Retinal pigment epithelial cell (primary cell): Measurements from ENCODE around the gene PPT1.
A peak's percentile ranks its signal among the peaks of the same experiment; 100 is the strongest.
"Not testable (repeated sequence)": the region's sequence is repeated elsewhere in the genome, so short reads cannot be mapped to it uniquely, and the experiment has no call there.

ENCODE experiments used
- DNase-seq: peaks from one replicate; pipeline ENCODE4 v3.0.0-alpha.2; 2010; ENCODE audit warnings: low read depth
- H3K4me3 ChIP-seq: 2 replicates; pipeline ENCODE4 v1.5.1; 2011; ENCODE audit warnings: mild to moderate bottlenecking, low read length, control low read depth, moderate library complexity
- CTCF ChIP-seq: conservative IDR thresholded peaks from 2 replicates; pipeline ENCODE4 v1.5.1; 2011; ENCODE audit warnings: low read depth, low read length, control low read depth, inconsistent platforms

PPT1 gene

DNA sequence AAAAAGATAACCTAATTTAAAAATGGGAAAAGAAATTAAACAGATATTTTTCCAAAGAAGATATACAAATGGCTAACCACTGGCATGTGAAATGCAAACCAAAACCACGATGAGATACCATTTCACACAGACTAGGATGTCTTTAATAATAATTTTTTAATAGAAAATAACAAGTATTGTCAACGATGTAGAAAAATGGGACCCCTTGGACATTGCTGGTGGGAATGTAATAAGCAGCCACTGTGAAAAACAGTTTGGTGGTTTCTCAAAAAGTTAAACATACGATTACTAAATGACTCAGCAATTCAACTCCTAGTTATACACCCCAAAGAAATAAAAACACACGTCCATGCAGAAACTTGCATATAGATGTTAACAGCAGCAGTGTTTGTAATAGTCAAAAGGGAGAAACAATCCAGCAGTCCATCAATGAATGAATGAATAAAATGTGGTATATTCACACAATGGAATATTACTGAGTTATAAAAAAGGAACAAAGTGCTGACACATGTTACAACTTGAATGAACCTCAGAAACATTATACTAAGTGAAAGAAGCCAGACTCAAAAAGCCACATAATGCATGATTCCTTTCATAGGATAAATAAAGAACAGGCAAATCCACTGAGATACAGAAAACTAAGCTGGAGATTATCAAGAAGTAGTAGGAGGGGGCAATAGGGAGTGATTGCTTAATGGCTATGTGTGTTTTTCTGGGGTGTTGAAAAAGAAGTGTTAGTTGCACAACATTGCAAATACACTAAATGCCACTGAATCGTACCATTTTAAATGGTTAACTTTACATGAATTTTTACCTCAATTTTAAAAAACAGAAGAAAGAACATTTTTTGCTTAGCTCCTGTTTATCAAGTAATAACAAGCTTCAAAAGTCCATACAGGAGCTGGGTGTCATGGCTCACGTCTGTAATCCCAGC lies 4.1 kb downstream of the PPT1 start:
- no peak for TF ChIP-seq CTCF
- DNase-seq: no peak
- H3K4me3 ChIP-seq: no peak overlapping the region

DNA sequence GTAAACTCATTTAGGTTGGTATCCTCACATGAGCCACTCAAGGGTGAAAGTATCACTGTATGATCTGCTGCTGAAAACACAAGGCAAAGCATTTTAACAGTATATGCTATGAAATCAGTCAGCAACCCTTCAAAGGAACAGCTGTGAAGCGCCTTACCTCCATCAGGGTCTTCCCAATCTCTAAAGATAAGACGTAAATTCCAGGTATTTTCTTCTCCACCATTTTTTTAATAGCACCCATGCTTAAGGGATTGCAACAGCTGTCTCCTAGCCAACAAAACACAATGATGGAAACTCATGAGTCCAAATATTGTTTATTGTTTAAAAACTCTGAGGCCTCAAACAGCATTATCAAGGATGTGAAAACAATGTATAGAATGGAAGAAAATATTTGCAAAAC lies 4.8 kb downstream of the PPT1 start:
- H3K4me3 ChIP-seq: no peak overlapping the region
- TF ChIP-seq CTCF: no peak

GRCh38 chr1:40090652-40091355 lies 6.2 kb downstream of the PPT1 start:
- no peak for DNase-seq
- TF ChIP-seq CTCF: no peak
- no peak overlapping the region for H3K4me3 ChIP-seq

More for the DNA sequence above, 4.8 kb downstream of the PPT1 start:
- no peak for DNase-seq

DNA sequence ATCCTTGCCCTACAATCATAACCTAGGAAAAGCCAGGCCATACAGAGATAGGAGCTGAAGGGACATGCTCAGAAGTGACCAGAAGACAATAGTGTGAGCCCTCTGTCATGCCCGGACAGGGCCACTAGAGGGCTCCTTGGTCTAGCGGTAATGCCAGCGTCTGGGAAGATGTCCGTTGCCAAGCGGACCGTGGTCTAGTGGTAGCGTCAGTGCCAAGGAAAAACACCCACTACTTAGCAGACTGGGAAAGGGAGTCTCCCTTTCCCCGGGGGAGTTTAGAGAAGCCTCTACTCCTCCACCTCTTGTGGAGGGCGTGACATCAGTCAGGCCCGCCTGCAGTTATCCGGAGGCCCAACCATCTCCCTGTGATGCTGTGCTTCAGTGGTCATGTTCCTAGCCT lies 12.3 kb downstream of the PPT1 start:
- peak; percentile 6 for DNase-seq
- peak; percentile 67 for TF ChIP-seq CTCF
- not testable (repeated sequence) for H3K4me3 ChIP-seq

DNA sequence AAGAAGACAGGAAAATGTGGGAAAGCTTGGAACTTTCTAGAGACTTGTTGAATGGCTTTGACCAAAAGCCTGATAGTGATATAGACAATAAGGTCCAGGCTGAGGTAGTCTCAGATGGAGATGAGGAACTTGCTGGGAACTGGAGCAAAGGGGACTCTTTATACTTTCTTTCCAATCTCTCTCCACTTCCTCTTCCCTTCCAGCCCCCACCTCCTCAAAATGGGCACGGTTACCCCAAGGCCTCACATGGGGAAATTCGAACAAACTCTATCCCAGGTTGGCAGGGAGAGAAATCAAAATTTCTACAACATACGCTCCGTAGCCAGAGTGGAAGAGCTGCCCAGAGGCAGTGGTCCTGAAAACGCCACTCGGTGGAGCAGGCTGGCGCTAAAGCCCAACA lies 15.2 kb downstream of the PPT1 start:
- no peak for DNase-seq
- H3K4me3 ChIP-seq: no peak overlapping the region
- TF ChIP-seq CTCF: no peak

DNA sequence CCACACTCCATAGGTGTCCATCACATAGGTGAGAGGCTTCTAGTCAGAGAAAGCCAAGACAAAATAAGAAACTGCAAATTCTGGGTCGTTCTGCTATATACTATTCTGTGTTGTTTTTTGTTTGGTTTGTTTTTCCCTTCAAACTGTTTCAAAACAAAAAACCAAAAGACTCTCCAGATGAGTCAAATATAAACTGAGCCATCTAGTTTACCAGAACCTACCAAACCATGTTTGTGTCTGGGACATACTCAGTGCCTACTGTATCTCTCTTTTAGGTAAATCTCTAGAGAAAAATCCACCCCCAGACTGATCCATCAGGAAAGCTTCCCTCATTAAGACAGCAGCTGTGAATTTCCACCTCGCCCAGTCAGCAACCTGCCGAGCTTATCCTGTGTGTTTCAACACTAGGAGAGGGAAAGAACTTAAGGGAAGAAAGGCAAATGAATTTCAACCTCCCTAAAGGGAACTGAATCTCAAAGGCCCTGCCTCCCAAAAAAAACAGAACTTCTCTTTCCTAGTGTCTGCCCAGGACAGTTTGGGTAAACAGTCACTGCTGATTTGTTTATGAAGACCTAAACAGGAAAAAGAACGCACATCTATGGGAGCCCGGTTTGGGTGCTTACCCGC lies 17.2 kb downstream of the PPT1 start:
- H3K4me3 ChIP-seq: no peak overlapping the region
- DNase-seq: no peak
- no peak for TF ChIP-seq CTCF
